ENCODE data around the gene DEFB132. TPM values are rescaled to one million over a fixed set of nuclear protein-coding genes. Genes with fewer than 3 reads are reported as not detected.

DEFB132 gene
- total RNA-seq, 4 donors from 2014 or later: 0.66 TPM; not detected in 3

GRCh38 chr20:309841-310644 lies 52.5 kb downstream of the DEFB132 start:
- TF ChIP-seq CTCF (IDR thresholded peaks at IDR 0.05): peak in 1 of 5 experiments; percentile 11
- no peak for TF ChIP-seq POLR2A (IDR thresholded peaks at IDR 0.05)
- TF ChIP-seq EP300 (IDR thresholded peaks at IDR 0.05): peak in 1 of 2 donors; percentile 73
- Histone ChIP-seq H3K4me3 (peak overlapping the region; percentile 51 to 66 (median 58)), H3K27me3 (no peaks in the 10 kb centered on the region), H3K4me1 (peaks cover 0 to 20% (median 7%) of the 10 kb centered on the region in 4 donors), H3K27ac (peak overlapping the region; percentile 83 to 97 (median 94)), H3K9me3 (no peaks in the 10 kb centered on the region), H3K36me3 (no peaks in the 10 kb centered on the region)
- WGBS, 2 donors: 2% methylated on average over 30 to 31 of the region's 31 CpGs
- DNase-seq (ENCODE audit: low spot score in 2 of 2): peak; percentile 99

GRCh38 chr20:310645-311044 lies 53.1 kb downstream of the DEFB132 start:
- DNase-seq (ENCODE audit: low spot score in 2 of 2): no peak
- Histone ChIP-seq H3K4me1 (peaks cover 0 to 20% (median 7%) of the 10 kb centered on the region in 4 donors), H3K9me3 (no peaks in the 10 kb centered on the region), H3K36me3 (no peaks in the 10 kb centered on the region), H3K27ac (peak overlapping the region; percentile 83 to 97 (median 94)), H3K4me3 (peak overlapping the region in 3 of 4 donors; percentile 51 to 66 (median 53)), H3K27me3 (no peaks in the 10 kb centered on the region)
- no peak for TF ChIP-seq POLR2A (IDR thresholded peaks at IDR 0.05)
- no peak for TF ChIP-seq EP300 (IDR thresholded peaks at IDR 0.05)
- TF ChIP-seq CTCF (IDR thresholded peaks at IDR 0.05): no peak
- 2 to 3% methylated on average over 7 of the region's 7 CpGs for WGBS, 2 donors

Other genes starting within 250 kb of the DEFB132 start
- gene DEFB125, start 170.1 kb upstream of the DEFB132 start, total RNA-seq: not detected
- gene DEFB126, start 115.1 kb upstream of the DEFB132 start, total RNA-seq: not detected
- gene DEFB127, start 100.3 kb upstream of the DEFB132 start, total RNA-seq: not detected
- not detected for gene DEFB128, start 68.0 kb upstream of the DEFB132 start, total RNA-seq
- not detected for gene DEFB129, start 30.5 kb upstream of the DEFB132 start, total RNA-seq
- gene C20orf96, start 33.0 kb downstream of the DEFB132 start, total RNA-seq: 1 to 10 TPM; 3.5 to 8.7 (median 4.5) TPM
- gene ZCCHC3, start 39.8 kb downstream of the DEFB132 start, total RNA-seq: 10 to 100 TPM; 12.0 to 24.9 (median 20.6) TPM
- gene SOX12, start 67.8 kb downstream of the DEFB132 start, total RNA-seq: 1 to 10 TPM; 4.6 to 9.8 (median 8.6) TPM
- 10 to 100 TPM; 20.6 to 34.1 (median 26.2) TPM for gene NRSN2, start 89.4 kb downstream of the DEFB132 start, total RNA-seq
- gene TRIB3, start 123.0 kb downstream of the DEFB132 start, total RNA-seq: 10 to 100 TPM in 1 of 4 donors, 1 to 10 TPM in 3; 4.5 to 10.5 (median 5.9) TPM
- 100 to 1,000 TPM in 3 of 4 donors, 10 to 100 TPM in 1; 93.5 to 149 (median 118) TPM for gene RBCK1, start 150.6 kb downstream of the DEFB132 start, total RNA-seq
- 10 to 100 TPM; 38.5 to 52.0 (median 44.3) TPM for gene TBC1D20, start 204.8 kb downstream of the DEFB132 start, total RNA-seq

All from tibial nerve (tissue), 4 donors.